Brain microvascular endothelial cell (primary cell): ENCODE results near the gene DHRS11.

ENCODE experiments used
- DNase-seq: peaks from one replicate; pipeline ENCODE4 v3.0.0-alpha.2; 2020
- H3K27ac ChIP-seq: fragments of 250-450 bp; sonication (Bioruptor Pico); 2 replicates; pipeline ENCODE4 v1.5.1; 2020; ENCODE audit warnings: mild to moderate bottlenecking, moderate library complexity
- H3K27me3 ChIP-seq: fragments of 250-450 bp; sonication (Bioruptor Pico); replicated peaks from 2 replicates; pipeline ENCODE4 v1.5.1; 2020; ENCODE audit warnings: mild to moderate bottlenecking
- H3K36me3 ChIP-seq: fragments of 250-450 bp; sonication (Bioruptor Pico); replicated peaks from 2 replicates; pipeline ENCODE4 v1.5.1; 2020; ENCODE audit warnings: mild to moderate bottlenecking
- H3K4me3 ChIP-seq: 2 replicates; pipeline ENCODE4 v1.5.1; 2011; ENCODE audit warnings: low read depth, mild to moderate bottlenecking, control low read depth, low read length, moderate library complexity
- in situ Hi-C: cut with HindIII; loops from 2 replicates; pipeline ENCODE4 v1.10.0; 2017; ENCODE audit warnings: low sequenced_read_pairs, low pct_ligation_motif_present
- TF ChIP-seq, protein P1 (sequence below): IDR thresholded peaks from 2 replicates; pipeline ENCODE4 v1.5.1; 2011; ENCODE audit warnings: low read depth, mild to moderate bottlenecking, moderate library complexity, low read length, control low read depth, inconsistent platforms; ENCODE audit errors: missing control alignments

The DHRS11 gene

DNA sequence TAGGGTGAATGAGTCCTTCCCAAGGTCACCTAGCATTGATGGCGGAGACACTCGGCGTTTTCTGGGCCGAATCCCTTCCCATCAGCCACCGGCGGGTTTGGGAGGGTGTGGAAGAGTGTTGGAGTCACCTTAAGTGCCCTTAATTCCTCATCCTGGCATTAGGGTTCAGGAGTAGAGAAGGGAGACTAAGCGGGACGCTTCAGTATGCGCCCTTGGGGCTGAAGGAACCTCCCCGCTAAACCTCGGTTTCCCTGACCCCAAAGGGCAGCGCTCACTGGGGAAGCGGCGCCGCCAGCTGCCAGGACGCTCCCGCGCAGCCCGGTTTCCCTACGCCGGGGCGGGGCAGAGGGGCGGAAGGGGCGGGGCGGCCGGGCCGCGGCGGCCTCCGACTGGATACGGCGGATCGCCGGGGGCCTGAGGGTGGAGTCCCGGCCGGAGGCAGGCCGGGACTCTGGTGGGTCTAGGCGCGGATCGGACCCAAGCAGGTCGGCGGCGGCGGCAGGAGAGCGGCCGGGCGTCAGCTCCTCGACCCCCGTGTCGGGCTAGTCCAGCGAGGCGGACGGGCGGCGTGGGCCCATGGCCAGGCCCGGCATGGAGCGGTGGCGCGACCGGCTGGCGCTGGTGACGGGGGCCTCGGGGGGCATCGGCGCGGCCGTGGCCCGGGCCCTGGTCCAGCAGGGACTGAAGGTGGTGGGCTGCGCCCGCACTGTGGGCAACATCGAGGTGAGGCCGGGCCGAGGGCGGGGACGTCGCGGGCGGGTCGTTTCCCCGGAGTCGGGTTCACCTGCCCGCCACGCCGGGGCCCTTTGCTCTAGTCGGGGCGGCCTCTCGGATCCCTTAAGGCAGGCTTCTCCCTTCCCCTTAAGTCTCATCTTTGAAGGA lies at the start of gene DHRS11:
Gene DHRS11 (plus strand): TSS at position 446 of the 882 bp plus-strand sequence. CDS start 131 bp downstream, at position 577.
- DNase-seq, result peak; percentile 45
- Histone ChIP-seq H3K27me3 (no peaks in the 10 kb centered on the region), H3K27ac (peak within 1 kb of the TSS; percentile 27), H3K36me3 (peaks cover 31% of the 10 kb centered on the region), H3K4me3 (peak within 1 kb of the TSS; percentile 61)
- TF ChIP-seq, protein P1, sequence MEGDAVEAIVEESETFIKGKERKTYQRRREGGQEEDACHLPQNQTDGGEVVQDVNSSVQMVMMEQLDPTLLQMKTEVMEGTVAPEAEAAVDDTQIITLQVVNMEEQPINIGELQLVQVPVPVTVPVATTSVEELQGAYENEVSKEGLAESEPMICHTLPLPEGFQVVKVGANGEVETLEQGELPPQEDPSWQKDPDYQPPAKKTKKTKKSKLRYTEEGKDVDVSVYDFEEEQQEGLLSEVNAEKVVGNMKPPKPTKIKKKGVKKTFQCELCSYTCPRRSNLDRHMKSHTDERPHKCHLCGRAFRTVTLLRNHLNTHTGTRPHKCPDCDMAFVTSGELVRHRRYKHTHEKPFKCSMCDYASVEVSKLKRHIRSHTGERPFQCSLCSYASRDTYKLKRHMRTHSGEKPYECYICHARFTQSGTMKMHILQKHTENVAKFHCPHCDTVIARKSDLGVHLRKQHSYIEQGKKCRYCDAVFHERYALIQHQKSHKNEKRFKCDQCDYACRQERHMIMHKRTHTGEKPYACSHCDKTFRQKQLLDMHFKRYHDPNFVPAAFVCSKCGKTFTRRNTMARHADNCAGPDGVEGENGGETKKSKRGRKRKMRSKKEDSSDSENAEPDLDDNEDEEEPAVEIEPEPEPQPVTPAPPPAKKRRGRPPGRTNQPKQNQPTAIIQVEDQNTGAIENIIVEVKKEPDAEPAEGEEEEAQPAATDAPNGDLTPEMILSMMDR, result no peak
- in situ Hi-C loops, result no loop called here

- Histone ChIP-seq H3K27ac (no peak overlapping the region), H3K36me3 (no peaks in the 10 kb centered on the region), H3K4me3 (no peak overlapping the region), H3K27me3 (no peaks in the 10 kb centered on the region)
- DNase-seq, result no peak
- in situ Hi-C loops, result no loop called here
- TF ChIP-seq, protein P1, result no peak
Observed at GRCh38 chr17:36542755-36543154, 48.9 kb upstream of the DHRS11 start.

DNA sequence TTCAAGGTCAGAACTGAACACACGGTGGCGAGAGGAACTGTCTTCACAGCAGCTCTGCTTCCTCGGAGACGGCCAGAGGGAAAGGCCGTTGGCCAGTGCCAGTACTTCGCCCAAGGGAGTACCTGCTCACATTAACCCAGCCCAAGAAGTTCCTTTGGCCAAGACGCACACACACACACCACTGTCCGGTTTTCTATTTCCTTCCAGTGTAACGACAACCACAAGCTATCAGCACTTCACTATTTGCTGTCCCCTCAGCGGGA lies 47.7 kb upstream of the DHRS11 start:
- in situ Hi-C loops, result no loop called here
- H3K36me3 ChIP-seq, result no peaks in the 10 kb centered on the region
- DNase-seq, result peak; percentile 47
- TF ChIP-seq, protein P1, result peak; percentile 34
- no peaks in the 10 kb centered on the region for H3K27me3 ChIP-seq
- H3K27ac ChIP-seq, result peak overlapping the region; percentile 95
- H3K4me3 ChIP-seq, result peak overlapping the region; percentile 95

DNA sequence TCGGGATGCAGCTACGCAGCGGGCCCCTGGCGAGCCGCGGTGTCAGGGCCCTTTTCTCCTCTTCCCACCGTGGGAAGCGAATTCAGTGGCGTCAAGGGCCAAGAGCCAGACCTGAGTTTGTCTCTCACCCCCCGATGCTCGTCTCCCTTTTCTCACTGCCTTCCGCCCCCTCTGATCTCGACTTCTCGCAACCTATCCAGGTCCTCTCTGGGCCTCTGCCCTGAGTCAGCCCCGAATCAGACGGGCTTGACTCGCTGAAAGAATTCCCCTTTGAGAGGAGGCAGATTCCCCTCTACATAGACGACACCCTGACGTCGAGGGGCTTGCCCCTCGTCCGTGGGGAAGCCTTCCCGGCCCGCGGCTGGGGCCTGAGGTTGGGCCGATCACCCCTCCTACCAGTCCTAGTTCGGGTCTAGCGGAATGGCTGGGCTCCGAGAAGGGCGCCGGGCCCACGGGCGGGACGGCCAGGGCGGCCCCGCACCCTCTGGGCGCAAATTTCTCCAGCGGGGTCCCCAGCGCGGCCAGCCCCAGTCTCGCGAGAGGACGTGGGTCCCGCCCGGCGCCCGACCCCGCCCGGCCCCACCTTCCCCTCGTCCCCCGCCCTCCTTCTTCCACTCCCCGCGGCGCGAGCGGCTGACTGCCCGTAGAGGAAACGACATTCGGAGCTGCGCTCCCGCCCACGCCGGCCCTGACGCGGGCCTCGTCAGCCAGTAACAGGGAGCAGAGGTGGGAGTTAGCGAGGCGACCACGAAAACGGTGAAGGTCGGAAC lies 47.2 kb upstream of the DHRS11 start, which contains the start of gene GGNBP2:
Gene GGNBP2 (plus strand): TSS at position 613 of the 770 bp plus-strand sequence. CDS start 806 bp downstream, outside the sequence.
- peak; percentile 83 for DNase-seq
- TF ChIP-seq, protein P1, result no peak
- Histone ChIP-seq H3K36me3 (no peaks in the 10 kb centered on the region), H3K27me3 (no peaks in the 10 kb centered on the region), H3K27ac (peak within 1 kb of the TSS; percentile 95), H3K4me3 (peak within 1 kb of the TSS; percentile 95)
- in situ Hi-C loops, result no loop called here

- no peaks in the 10 kb centered on the region for H3K27me3 ChIP-seq
- peak overlapping the region; percentile 95 for H3K27ac ChIP-seq
- in situ Hi-C loops, result no loop called here
- no peak for DNase-seq
- no peaks in the 10 kb centered on the region for H3K36me3 ChIP-seq
- peak overlapping the region; percentile 95 for H3K4me3 ChIP-seq
- TF ChIP-seq, protein P1, result no peak
Observed at GRCh38 chr17:36545077-36545464, 46.6 kb upstream of the DHRS11 start.
